GM12892 (cell line): ENCODE data around the gene EVX2.
A peak's percentile ranks its signal among the peaks of the same experiment; 100 is the strongest.

ENCODE experiments used
- DNase-seq: peaks from one replicate; pipeline ENCODE4 v3.0.0; 2011; ENCODE audit not compliant: insufficient read length
- FAIRE-seq: peaks from 2 replicates; lab custom pipeline; 2011; peaks lifted over from hg19 to GRCh38; lab: Jason Lieb, UNC
- POLR2A ChIP-seq: IDR thresholded peaks from 2 replicates; pipeline ENCODE4 v1.6.1; 2011; ENCODE audit warnings: low read depth, low read length, control low read depth
- POLR2AphosphoS5 ChIP-seq: IDR thresholded peaks from 2 replicates; pipeline ENCODE4 v1.6.1; 2011; ENCODE audit warnings: low read depth, low read length, control low read depth
- TAF1 ChIP-seq: IDR thresholded peaks from 2 replicates; pipeline ENCODE4 v1.6.1; 2011; ENCODE audit warnings: low read depth, mild to moderate bottlenecking, control low read depth, low read length, borderline replicate concordance

Gene EVX2

DNA sequence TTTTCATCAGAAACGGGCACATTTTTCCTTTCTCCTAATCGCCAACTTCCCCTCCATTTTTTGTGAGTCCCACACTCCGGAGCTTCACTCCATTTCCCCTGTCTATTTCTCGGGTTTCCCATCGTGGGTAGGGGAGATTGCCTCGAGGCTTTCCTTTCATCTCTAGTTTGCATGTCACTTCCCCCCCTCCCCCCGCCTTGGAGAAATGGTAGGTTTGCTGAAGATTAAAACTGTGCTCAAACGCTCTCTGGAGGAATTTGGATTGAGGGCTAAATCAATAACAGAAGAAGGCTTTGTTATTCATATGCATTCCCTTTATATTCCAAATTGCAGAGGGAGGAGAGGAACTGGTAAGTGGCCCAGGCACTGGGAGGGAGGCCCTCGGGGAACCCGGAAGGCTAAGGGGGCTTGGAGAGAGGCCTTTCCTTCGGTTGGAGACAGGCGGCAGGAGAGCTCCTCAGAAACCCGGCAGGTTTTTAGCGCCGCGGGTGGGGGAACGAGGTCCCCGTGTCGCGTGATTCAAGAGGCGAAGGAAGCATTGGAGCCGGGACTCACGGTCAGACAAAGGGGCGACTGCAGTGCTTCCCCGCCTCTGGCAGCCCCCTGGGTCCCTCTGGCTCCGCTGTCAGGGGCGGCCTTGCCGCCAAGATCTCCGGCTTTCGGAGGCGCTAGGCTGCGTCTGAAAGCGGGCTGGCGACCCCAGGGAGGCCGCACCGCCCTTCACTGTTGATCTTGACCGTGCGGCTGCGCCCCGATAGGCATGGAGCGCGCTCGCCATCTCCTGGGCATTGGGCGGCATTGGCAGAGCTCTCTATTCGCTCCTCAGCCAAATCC, 13.4 kb upstream of the EVX2 start:
- FAIRE-seq: peak; percentile 92
- DNase-seq: peak; percentile 71
- TF ChIP-seq TAF1 (no peak), POLR2AphosphoS5 (no peak), POLR2A (no peak)

DNA sequence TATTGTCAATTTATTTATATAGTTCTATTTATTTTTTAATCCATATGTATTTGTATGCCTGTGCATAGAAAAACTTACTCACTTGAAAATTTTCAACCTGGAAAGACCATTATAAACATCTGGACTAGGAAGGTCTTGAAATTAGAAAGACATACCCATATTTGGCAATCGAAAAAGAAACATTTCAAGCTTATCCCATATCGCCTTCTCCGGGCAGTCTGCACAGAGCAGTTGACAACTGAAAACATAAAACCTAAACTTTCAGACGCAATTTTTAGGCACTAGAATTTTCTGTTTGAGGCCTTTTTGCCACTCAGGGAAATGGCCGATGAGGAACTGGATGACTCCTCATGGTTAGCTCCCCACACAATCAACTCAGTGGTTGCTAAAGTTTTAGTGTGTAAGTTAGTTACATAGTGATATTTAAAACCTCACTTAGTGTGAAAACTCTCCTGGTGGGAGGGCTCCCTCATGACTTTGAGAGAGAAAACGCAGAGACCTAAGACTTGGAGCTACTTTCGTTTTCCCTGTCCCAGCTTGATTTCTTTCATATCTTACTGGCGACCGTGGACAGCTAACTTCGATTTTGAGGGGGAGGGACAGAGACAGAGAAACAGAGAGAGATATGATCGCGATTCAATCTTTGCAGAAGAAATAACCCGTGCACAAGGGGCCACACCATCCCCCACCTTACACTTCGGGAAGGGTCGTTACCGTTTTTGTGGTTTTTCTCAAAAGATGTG, 12.7 kb upstream of the EVX2 start:
- DNase-seq (no peak), FAIRE-seq (peak; percentile 83)
- no peak for TF ChIP-seq POLR2A
- no peak for TF ChIP-seq TAF1
- no peak for TF ChIP-seq POLR2AphosphoS5

DNA sequence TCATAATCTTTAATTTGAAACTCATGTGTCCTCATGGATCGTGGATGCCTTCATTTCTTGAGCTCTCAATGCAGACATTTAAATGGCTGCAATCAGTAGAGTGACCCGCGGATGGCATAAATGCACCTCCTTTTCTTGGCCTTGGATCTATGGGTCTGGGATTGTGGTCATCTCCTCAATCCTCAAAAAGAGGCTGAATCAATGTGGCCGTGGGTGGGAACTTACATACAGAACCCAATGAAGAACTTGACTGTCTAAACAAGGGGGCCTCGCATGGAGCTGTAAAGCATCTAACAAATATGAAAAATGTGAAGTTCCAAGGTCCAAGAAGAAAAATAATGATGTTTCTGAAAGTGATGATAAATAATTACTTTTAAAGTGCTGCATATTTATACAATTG, 11.7 kb upstream of the EVX2 start:
- no peak for DNase-seq
- no peak for FAIRE-seq
- TF ChIP-seq TAF1: no peak
- TF ChIP-seq POLR2AphosphoS5: no peak
- TF ChIP-seq POLR2A: no peak

DNA sequence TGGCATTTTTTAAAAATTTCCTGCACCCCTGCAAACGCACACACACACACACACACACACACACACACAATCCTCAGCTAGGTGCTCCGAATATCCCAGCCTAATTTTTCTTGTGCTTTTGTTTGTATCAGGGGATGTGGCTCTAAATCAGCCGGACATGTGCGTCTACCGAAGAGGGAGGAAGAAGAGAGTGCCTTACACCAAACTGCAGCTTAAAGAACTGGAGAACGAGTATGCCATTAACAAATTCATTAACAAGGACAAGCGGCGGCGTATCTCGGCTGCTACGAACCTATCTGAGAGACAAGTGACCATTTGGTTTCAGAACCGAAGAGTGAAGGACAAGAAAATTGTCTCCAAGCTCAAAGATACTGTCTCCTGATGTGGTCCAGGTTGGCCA, 10.6 kb upstream of the EVX2 start:
- no peak for FAIRE-seq
- no peak for DNase-seq

DNA sequence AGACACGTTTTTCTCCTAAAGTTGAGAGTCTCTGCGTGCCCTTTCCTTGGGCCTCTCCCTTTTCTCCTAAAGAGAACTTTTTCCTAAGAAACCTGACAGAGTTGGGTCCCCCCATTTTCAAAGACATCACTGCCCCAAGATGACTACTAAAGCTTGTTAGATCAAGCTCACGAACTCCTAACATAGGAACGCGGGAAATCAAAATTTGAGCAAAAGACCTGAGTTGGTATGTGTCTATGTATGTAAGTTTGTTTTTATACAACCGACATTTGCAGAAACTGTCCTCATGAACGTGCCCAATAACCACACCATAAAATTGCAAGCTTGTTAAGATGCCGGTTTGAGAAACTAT, 10.1 kb upstream of the EVX2 start:
- TF ChIP-seq POLR2AphosphoS5 (no peak), POLR2A (no peak), TAF1 (no peak)
- DNase-seq (no peak), FAIRE-seq (no peak)

More for the DNA sequence above, 10.6 kb upstream of the EVX2 start:
- TF ChIP-seq TAF1: no peak
- no peak for TF ChIP-seq POLR2A
- no peak for TF ChIP-seq POLR2AphosphoS5

DNA sequence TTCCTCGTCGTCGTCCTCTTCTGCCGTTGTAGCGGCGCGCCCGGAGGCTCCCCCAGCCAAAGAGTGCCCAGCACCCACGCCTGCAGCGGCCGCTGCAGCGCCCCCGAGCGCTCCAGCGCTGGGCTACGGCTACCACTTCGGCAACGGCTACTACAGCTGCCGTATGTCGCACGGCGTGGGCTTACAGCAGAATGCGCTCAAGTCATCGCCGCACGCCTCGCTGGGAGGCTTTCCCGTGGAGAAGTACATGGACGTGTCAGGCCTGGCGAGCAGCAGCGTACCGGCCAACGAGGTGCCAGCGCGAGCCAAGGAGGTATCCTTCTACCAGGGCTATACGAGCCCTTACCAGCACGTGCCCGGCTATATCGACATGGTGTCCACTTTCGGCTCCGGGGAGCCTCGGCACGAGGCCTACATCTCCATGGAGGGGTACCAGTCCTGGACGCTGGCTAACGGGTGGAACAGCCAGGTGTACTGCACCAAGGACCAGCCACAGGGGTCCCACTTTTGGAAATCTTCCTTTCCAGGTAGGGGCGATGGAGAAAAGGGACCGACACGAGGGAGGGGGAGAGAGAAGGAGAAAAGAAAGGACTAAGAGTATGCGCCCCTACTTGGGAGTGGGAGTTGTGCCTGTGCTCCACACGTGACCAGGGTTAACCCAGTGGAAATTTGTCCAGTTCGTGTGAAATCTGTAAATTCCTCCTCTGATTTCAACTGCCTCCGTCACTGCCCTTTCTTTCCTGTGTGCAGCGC, 9.6 kb upstream of the EVX2 start:
- no peak for TF ChIP-seq POLR2AphosphoS5
- no peak for TF ChIP-seq TAF1
- TF ChIP-seq POLR2A: no peak
- FAIRE-seq (no peak), DNase-seq (no peak)

DNA sequence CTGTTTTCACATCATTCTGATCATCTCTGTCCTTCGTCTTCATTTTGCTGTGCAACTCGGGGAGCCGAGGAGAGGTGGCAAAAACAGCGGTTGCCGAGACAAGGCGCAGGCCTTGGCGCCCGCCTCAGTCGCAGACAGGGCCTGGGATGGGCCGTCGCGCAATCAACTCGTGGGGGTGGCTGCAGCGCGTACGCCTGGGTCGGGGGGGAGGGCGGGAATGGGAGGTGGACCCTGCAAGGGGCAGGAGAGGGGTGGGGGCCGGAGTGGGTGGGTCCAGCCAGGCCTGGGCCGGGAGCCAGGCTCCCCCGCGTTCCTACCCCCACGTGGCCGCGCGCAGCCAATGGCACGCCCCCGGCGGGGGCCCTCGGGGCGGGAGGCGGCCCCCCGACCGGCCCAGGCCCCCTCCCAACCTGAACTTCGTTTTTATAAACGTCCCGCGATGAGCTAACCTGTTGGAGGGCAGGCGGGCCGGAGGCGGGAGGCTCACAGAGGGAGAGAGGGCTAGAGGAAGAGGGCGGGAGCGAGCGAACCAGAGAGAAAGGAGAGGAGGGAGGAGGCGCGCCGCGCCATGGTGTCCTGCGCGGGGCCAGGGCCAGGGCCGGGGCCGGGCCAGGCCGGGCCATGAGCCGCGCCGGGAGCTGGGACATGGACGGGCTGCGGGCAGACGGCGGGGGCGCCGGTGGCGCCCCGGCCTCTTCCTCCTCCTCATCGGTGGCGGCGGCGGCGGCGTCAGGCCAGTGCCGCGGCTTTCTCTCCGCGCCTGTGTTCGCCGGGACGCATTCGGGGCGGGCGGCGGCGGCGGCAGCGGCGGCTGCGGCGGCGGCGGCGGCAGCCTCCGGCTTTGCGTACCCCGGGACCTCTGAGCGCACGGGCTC, 8.7 kb upstream of the EVX2 start, which contains the start of gene HOXD13:
TSS of gene HOXD13 (plus strand) at position 452 of the 875 bp plus-strand sequence. CDS start at position 622, 170 bp downstream.
- no peak for TF ChIP-seq POLR2A
- no peak for TF ChIP-seq TAF1
- no peak for TF ChIP-seq POLR2AphosphoS5
- DNase-seq (no peak), FAIRE-seq (no peak)

DNA sequence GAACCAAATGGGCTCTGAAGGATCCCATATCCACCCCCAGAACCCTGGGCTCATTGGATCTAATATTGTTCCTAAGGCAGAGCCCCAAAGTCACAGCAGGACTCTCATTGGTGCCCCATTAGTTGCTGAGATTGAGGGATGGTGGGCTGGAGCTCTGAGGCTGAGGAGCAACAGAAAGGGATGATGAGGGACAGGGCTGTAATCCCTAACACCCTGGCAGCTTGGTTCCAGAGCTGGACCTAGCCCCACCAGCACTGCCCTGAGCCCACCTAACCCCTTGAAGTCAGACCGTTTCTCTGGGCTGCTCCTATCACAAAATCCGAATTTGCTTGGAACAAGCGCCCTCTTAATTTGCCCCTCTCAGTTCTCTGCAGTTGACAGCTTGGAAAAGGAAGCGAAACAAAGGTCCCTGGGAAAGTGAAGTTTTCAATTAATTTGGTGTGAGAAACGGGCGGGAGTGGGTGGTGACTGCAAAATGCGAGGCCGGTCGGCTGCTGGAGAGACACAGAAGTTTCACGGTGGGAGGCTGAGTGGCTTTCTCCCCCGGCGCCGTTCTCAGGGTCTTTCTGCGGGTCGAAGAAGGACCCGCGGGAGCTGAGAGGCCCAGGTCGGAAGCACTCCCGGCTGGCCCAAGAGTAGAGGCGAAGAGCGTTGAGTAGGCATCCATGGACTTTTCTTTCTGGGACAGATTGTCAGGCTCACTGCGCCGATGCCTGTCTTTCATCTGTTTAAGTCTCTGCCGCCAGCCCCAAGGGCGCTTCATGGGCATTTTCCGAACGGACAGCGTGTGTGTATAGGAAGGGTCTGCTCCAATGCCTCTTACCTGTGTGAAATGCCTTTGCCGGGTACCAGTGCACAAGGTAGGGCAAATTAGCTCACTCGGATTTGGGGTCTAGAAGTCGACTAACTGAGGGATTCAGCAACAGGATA, 7.8 kb upstream of the EVX2 start:
- no peak for FAIRE-seq
- DNase-seq: no peak
- no peak for TF ChIP-seq TAF1
- no peak for TF ChIP-seq POLR2A
- no peak for TF ChIP-seq POLR2AphosphoS5

DNA sequence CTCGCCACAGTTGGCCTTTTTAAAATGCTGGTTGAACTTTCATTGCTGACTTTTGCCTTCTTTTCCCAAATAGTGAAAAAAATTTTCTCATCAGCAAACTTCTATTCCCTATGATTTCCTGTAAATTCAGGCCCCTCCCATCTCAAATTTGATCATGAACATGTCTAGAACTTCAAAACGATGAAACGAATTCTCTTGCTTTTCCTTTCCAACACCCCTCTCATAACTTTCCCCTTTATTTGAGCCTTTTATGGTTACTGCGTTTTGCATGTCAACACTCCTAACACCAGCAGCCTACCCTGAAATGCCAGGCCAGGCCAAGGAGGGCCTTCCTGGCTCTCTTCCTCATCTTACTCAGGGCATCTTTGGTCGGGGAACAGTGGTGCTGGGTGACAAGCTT, 7.1 kb upstream of the EVX2 start:
- FAIRE-seq: no peak
- no peak for TF ChIP-seq POLR2AphosphoS5
- TF ChIP-seq POLR2A: no peak
- TF ChIP-seq TAF1: no peak

DNA sequence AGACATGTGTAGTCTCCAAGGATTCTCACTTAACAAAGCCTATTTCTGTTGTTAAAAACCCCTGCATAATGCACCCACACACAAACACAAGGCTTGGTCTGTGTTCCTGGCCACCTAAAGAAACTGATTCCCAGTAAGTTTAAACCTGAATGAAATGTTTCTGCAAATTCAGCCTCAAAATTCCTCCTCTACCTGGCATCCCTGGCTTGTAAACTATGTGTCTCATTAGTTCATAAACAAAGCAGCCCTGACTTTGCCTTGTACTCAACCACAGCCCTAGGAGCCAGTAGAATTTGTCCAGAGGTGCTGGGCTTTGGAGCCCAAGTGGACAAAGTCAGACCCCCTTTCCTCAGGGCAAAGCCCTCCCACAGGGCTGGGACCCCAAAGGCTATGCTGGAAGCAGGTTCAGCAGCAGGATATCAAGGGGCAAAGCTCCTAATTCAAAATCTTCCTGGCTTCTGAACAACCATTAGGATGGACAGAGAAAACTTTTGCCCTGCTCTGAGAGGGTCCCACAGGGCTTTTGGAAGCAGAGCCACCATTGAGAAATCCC, 6.2 kb upstream of the EVX2 start:
- no peak for TF ChIP-seq POLR2AphosphoS5
- TF ChIP-seq POLR2A: no peak
- TF ChIP-seq TAF1: no peak
- FAIRE-seq: no peak
- no peak for DNase-seq

More for the DNA sequence above, 7.1 kb upstream of the EVX2 start:
- no peak for DNase-seq
